Middle frontal gyrus (tissue), 1 donor: ENCODE results near the gene ANKS1B.

Experiments used
- DNase-seq: peaks from one replicate; pipeline ENCODE4 v3.0.0-alpha.2; 2015; ENCODE audit warnings: low spot score; ENCODE audit errors: extremely low spot score

The ANKS1B gene

DNA sequence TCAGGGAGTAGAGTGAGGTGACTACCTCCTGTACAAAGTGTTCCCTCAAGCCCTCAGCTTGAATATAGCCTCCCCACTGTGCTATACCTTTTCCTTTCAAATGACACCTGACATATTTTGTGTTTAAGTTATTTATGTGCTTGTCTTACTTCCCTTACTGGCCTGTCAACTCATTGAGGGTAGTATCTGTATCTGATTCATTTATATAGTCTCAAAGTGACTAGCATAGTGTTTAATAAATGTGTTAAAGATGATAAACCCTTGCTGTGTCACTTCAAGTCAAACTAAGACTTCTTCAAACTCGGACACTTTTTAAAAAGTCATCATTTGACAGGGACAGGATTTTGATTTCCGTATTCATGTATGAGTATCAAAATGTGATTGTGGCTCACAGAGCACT lies 1287.5 kb downstream of the ANKS1B start:
- no peak for DNase-seq

DNA sequence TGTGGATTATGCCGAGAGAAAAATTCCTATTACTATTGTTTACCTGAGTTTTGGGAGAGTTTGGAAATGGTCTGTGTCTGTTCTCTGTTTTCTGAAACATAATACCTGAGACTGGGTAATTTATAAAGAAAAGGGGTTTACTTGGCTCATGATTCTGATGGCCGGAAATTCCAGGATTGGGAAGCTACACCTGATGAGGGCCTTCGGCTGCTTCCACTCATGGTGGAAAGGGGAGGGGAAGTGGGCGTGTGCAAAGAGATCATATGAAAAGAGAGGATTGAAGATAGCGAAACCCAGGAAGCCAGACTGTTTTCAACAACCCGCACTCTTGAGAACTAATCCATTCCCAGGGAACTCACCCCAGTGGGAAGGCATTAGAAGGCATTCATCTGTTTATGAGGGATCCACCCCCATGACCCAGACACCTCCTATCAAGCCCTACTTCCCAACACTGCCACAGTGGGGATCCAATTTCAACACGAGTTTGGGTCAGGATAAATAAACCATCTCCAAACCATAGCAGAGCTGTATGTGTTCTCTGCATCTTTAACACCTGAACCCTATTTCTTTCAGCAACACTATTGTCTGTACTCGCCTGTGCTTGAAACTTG lies 1288.6 kb downstream of the ANKS1B start:
- no peak for DNase-seq

DNA sequence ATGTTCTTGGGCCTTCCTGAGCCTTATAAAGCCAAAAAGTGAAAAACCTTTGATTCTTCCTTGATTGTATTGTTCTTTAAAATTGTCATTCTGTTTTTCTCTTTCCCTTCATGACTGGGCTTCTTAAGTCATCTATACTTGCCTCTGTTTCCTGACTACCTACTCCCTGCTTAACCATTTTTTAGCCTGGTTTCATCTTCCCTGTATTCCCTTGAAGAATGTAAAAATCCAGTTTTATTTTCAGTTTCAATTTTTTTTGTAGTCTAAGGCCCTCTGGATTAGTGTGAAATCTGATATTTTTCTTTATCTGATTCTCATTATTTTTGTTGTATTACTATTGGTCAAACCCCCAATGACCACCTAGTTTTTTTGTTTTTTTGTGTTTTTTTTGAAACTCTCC lies 1293.4 kb downstream of the ANKS1B start:
- no peak for DNase-seq

DNA sequence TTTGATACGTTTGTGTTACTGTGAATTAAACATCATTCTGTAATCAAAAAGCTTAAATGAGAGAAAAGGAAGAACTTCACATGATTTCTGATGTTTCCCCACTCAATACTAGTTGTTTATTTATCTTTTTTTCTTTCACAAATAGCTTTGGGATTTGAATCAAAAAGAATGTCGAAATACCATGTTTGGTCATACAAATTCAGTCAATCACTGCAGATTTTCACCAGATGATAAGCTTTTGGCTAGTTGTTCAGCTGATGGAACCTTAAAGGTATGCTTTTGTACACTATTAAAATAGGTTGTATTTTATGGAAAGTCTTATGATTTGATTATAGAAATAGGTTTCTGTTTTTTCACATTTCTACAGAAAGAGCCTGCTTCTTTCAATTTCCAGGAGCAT lies 1298.1 kb downstream of the ANKS1B start:
- DNase-seq, result no peak
